ENCODE results near the gene ARMC12.
"Not testable (repeated sequence)": the region's sequence is repeated elsewhere in the genome, so short reads cannot be mapped to it uniquely, and the experiment has no call there.

ARMC12 gene

GRCh38 chr6:35736982-35737412 is at the start of gene ARMC12:
TSS of gene ARMC12 (plus strand) at chr6:35737032. CDS start at chr6:35737109, 77 bp downstream.
- TF ChIP-seq CTCF (IDR thresholded peaks at IDR 0.05; ENCODE audit: extremely low read depth, insufficient read depth, missing control alignments) = no peak
- DNase-seq (ENCODE audit: low spot score) = no peak
- in situ Hi-C loops (cut with MboI; ENCODE audit: low pct_unique_long_range_greater_than_20kb, low sequenced_read_pairs, unreplicated experiment) = loop anchor here (5.0 kb wide), 1 partner anchor 155 kb away; no protein-coding TSS in a partner anchor

- TF ChIP-seq CTCF (IDR thresholded peaks at IDR 0.05; ENCODE audit: extremely low read depth, insufficient read depth, missing control alignments) = no peak
- peak; percentile 54 for DNase-seq (ENCODE audit: low spot score)
- in situ Hi-C loops (cut with MboI; ENCODE audit: low pct_unique_long_range_greater_than_20kb, low sequenced_read_pairs, unreplicated experiment) = no loop called here
Observed at GRCh38 chr6:35687658-35688604, 48.9 kb upstream of the ARMC12 start.

- peak; percentile 95 for DNase-seq (ENCODE audit: low spot score)
- in situ Hi-C loops (cut with MboI; ENCODE audit: low pct_unique_long_range_greater_than_20kb, low sequenced_read_pairs, unreplicated experiment) = no loop called here
- no peak for TF ChIP-seq CTCF (IDR thresholded peaks at IDR 0.05; ENCODE audit: extremely low read depth, insufficient read depth, missing control alignments)
Observed at GRCh38 chr6:35688605-35689322, 48.1 kb upstream of the ARMC12 start, which contains the start of gene FKBP5. TSS of gene FKBP5 (minus strand) at chr6:35688915. CDS start at chr6:35642824, 46,091 bp downstream.

GRCh38 chr6:35690006-35690405 is 46.8 kb upstream of the ARMC12 start:
- in situ Hi-C loops (cut with MboI; ENCODE audit: low pct_unique_long_range_greater_than_20kb, low sequenced_read_pairs, unreplicated experiment) = not testable (repeated sequence)

GRCh38 chr6:35690484-35690883 is 46.3 kb upstream of the ARMC12 start:
- in situ Hi-C loops (cut with MboI; ENCODE audit: low pct_unique_long_range_greater_than_20kb, low sequenced_read_pairs, unreplicated experiment) = no loop called here
- no peak for DNase-seq (ENCODE audit: low spot score)
- TF ChIP-seq CTCF (IDR thresholded peaks at IDR 0.05; ENCODE audit: extremely low read depth, insufficient read depth, missing control alignments) = no peak

More at GRCh38 chr6:35690006-35690405, 46.8 kb upstream of the ARMC12 start:
- DNase-seq (ENCODE audit: low spot score) = not testable (repeated sequence)

- no peak for DNase-seq (ENCODE audit: low spot score)
- in situ Hi-C loops (cut with MboI; ENCODE audit: low pct_unique_long_range_greater_than_20kb, low sequenced_read_pairs, unreplicated experiment) = no loop called here
- no peak for TF ChIP-seq CTCF (IDR thresholded peaks at IDR 0.05; ENCODE audit: extremely low read depth, insufficient read depth, missing control alignments)
Observed at GRCh38 chr6:35691027-35691824, 45.6 kb upstream of the ARMC12 start.
